K562 (cell line): ENCODE measurements around the gene AOC1. TPM values are rescaled to one million over a fixed set of nuclear protein-coding genes. Genes with fewer than 3 reads are reported as not detected.

Experiments used
- AFF1 ChIP-seq, 2 experiments: fragments of 450-650 bp; IDR thresholded peaks; 2 replicates each; pipeline ENCODE4 v1.6.1; 2018; ENCODE audit warnings: mild to moderate bottlenecking in 2 of 2, low read depth in 1 of 2; ENCODE audit not compliant: partially characterized antibody in 2 of 2
- ATF3 ChIP-seq, 2 experiments: fragments of 450-650 bp in 1 of 2; sonication (generic) in 1 of 2; formaldehyde crosslinking in 1 of 2; IDR thresholded peaks in 1 of 2; conservative IDR thresholded peaks in 1 of 2; 2 replicates each; pipeline versions ENCODE4 v1.6.1 to v1.8.1; 2016 to 2023; ENCODE audit warnings: mild to moderate bottlenecking in 2 of 2, moderate library complexity in 2 of 2, inconsistent platforms in 1 of 2, missing genetic modification reagents in 1 of 2
- BCOR ChIP-seq: fragments of 450-650 bp; IDR thresholded peaks from 2 replicates; pipeline ENCODE4 v1.6.1; 2016
- C11orf30 ChIP-seq: fragments of 450-650 bp; IDR thresholded peaks from 2 replicates; pipeline ENCODE4 v1.6.1; 2016; ENCODE audit warnings: low read depth, mild to moderate bottlenecking
- E2F3 ChIP-seq: fragments of 250-450 bp; sonication (Bioruptor Pico); IDR thresholded peaks from 2 replicates; pipeline ENCODE4 v1.4.0; 2020; ENCODE audit warnings: mild to moderate bottlenecking
- GTF2B ChIP-seq: IDR thresholded peaks from 2 replicates; pipeline ENCODE4 v1.6.1; 2011; ENCODE audit not compliant: insufficient read length; ENCODE audit errors: extremely low read depth
- MECOM ChIP-seq: fragments of 250-450 bp; sonication (Bioruptor Pico); IDR thresholded peaks from 2 replicates; pipeline ENCODE4 v1.8.0; 2022; ENCODE audit warnings: inconsistent platforms
- MTA3 ChIP-seq: fragments of 450-650 bp; formaldehyde crosslinking; IDR thresholded peaks from 2 replicates; pipeline ENCODE4 v1.6.1; 2017; ENCODE audit warnings: mild to moderate bottlenecking, borderline replicate concordance
- NFE2L1 ChIP-seq: fragments of 450-650 bp; IDR thresholded peaks from 2 replicates; pipeline ENCODE4 v1.6.1; 2016; ENCODE audit warnings: missing genetic modification characterization, low read depth, mild to moderate bottlenecking, missing compliant biosample characterization, moderate library complexity, borderline replicate concordance
- NR4A1 ChIP-seq, 2 experiments: fragments of 250-450 bp in 1 of 2; fragments of 450-650 bp in 1 of 2; sonication (Bioruptor Pico) in 1 of 2; IDR thresholded peaks; 2 replicates each; pipeline versions ENCODE4 v1.4.0 to v1.6.1; 2016 to 2020; ENCODE audit warnings: mild to moderate bottlenecking in 2 of 2, missing compliant biosample characterization in 1 of 2, missing genetic modification characterization in 1 of 2, moderate library complexity in 1 of 2
- PATZ1 ChIP-seq: fragments of 250-450 bp; sonication (Bioruptor Pico); IDR thresholded peaks from 2 replicates; pipeline ENCODE4 v1.5.0; 2020; ENCODE audit warnings: mild to moderate bottlenecking, borderline replicate concordance
- RBM39 ChIP-seq: fragments of 200-400 bp; formaldehyde crosslinking; optimal IDR thresholded peaks from 2 replicates; pipeline ENCODE3; 2018; ENCODE audit warnings: low read depth, low read length
- SMAD3 ChIP-seq: fragments of 450-650 bp; formaldehyde crosslinking; conservative IDR thresholded peaks from 2 replicates; pipeline ENCODE4 v1.4.0; 2020; ENCODE audit warnings: mild to moderate bottlenecking
- TAF7 ChIP-seq: fragments of 450-650 bp; IDR thresholded peaks from 2 replicates; pipeline ENCODE4 v1.6.1; 2016; ENCODE audit warnings: missing genetic modification characterization, missing compliant biosample characterization
- TCF7L2 ChIP-seq: fragments of 150-350 bp; IDR thresholded peaks from 2 replicates; pipeline ENCODE4 v1.6.1; 2016; ENCODE audit warnings: low read depth, mild to moderate bottlenecking, low read length, moderate library complexity
- YY1 ChIP-seq, 3 experiments: IDR thresholded peaks; 2 replicates each; pipeline ENCODE4 v1.6.1; 2011; ENCODE audit warnings: low read length in 2 of 3, mild to moderate bottlenecking in 2 of 3, moderate library complexity in 2 of 3, borderline replicate concordance in 1 of 3, control low read depth in 1 of 3, low read depth in 1 of 3; ENCODE audit not compliant: insufficient read depth in 3 of 3, insufficient replicate concordance in 2 of 3, control insufficient read depth in 1 of 3, insufficient read length in 1 of 3; ENCODE audit errors: extremely low read depth in 1 of 3
- ZNF224 ChIP-seq: sonication (generic); formaldehyde crosslinking; IDR thresholded peaks from 2 replicates; pipeline ENCODE4 v1.8.0; 2022; ENCODE audit warnings: mild to moderate bottlenecking, missing genetic modification reagents
- ZNF24 ChIP-seq: fragments of 450-650 bp; IDR thresholded peaks from 2 replicates; pipeline ENCODE4 v1.6.1; 2016
- ZNF551 ChIP-seq: fragments of 250-450 bp; sonication (Bioruptor Pico); IDR thresholded peaks from 2 replicates; pipeline ENCODE4 v1.5.0; 2021; ENCODE audit warnings: mild to moderate bottlenecking, moderate library complexity
- ZNF583 ChIP-seq: fragments of 250-450 bp; sonication (Bioruptor Pico); IDR thresholded peaks from 2 replicates; pipeline ENCODE4 v1.4.0; 2020
- polyA plus RNA-seq, 8 experiments: library from polyadenylated mRNA; depleted of rRNA in 4 of 8; stranded (reverse) in 5 of 8; unstranded in 3 of 8; fragments of >200 nt; fragmentation: Nextera tagmentation in 2 of 8; fragmentation: Illumina TruSeq in 1 of 8; extraction: Ambion mirVana in 2 of 8; extraction: Trizol in 1 of 8; gene quantifications; 2 replicates each; pipeline versions ENCODE4 v1.2.1 to v1.2.3, GENCODE V29; 2011 to 2014; ENCODE audit warnings: inconsistent platforms in 1 of 8, missing spikeins in 1 of 8
- total RNA-seq, 7 experiments: library from RNA; depleted of rRNA in 6 of 7; stranded (reverse); fragments of >200 nt in 6 of 7; fragmentation: Illumina TruSeq in 2 of 7; extraction: Trizol in 2 of 7; gene quantifications; 2 replicates each; pipeline versions ENCODE4 v1.2.1 to v1.2.3, GENCODE V29; 2011 to 2021; ENCODE audit warnings: low replicate concordance in 1 of 7

Gene AOC1
- total and polyA plus RNA-seq, 9 of the 15 experiments (the other 6 are each of a cell fraction or from before 2014, with no cell fraction given): not detected

GRCh38 chr7:150898475-150899011 is 46.2 kb downstream of the AOC1 start (continued):
- TF ChIP-seq ATF3 (IDR thresholded peaks at IDR 0.05): no peak
- no peak for TF ChIP-seq ATF3 (CRISPR knock-in tag; conservative IDR thresholded peaks at IDR 0.05)
- TF ChIP-seq YY1 (IDR thresholded peaks at IDR 0.05; ENCODE audit: borderline replicate concordance in 1 of 3, control insufficient read depth in 1 of 3, extremely low read depth in 1 of 3, insufficient read depth in 3 of 3, insufficient read length in 1 of 3, insufficient replicate concordance in 2 of 3, low read depth in 1 of 3, low read length in 2 of 3): peak in 2 of 3 experiments; percentile 15 to 56
- TF ChIP-seq ZNF24: peak; percentile 76
- 0 out of 2 replicates have a peak, but pooled peaks have one; percentile 10 for TF ChIP-seq TCF7L2
- no peak for TF ChIP-seq ZNF224 (CRISPR knock-in tag)
- 0 out of 2 replicates have a peak, but pooled peaks have one; percentile 22 for TF ChIP-seq SMAD3 (CRISPR knock-in tag)
- no peak for TF ChIP-seq TAF7 (tag)
- TF ChIP-seq E2F3 (CRISPR knock-in tag): no peak
- TF ChIP-seq NFE2L1 (tag): no peak
- TF ChIP-seq MTA3: 0 out of 2 replicates have a peak, but pooled peaks have one; percentile 66
- TF ChIP-seq RBM39: peak; percentile 65
- no peak for TF ChIP-seq NR4A1 (CRISPR knock-in tag; IDR thresholded peaks at IDR 0.05)
- TF ChIP-seq NR4A1 (tag; IDR thresholded peaks at IDR 0.05): peak; percentile 50; the same call in 1 of the 2 replicates
- no peak for TF ChIP-seq PATZ1 (CRISPR knock-in tag)
- TF ChIP-seq GTF2B: no peak
- no peak for TF ChIP-seq C11orf30
- TF ChIP-seq BCOR: 0 out of 2 replicates have a peak, but pooled peaks have one; percentile 59
- no peak for TF ChIP-seq MECOM (CRISPR knock-in tag)
- peak; percentile 32; the same call in 1 of the 2 replicates for TF ChIP-seq ZNF583
- TF ChIP-seq AFF1 (IDR thresholded peaks at IDR 0.05; ENCODE audit: low read depth in 1 of 2, partially characterized antibody in 2 of 2): peak in 1 of 2 experiments; percentile 27
- TF ChIP-seq ZNF551: no peak
